ENCODE data around the gene OR10H5. TPM values are rescaled to one million over a fixed set of nuclear protein-coding genes. Genes with fewer than 3 reads are reported as not detected.
"Not testable (repeated sequence)": the region's sequence is repeated elsewhere in the genome, so short reads cannot be mapped to it uniquely, and the experiment has no call there.

Gene OR10H5
- total and polyA plus RNA-seq, 3 experiments from 2014 or later, result not detected

DNA sequence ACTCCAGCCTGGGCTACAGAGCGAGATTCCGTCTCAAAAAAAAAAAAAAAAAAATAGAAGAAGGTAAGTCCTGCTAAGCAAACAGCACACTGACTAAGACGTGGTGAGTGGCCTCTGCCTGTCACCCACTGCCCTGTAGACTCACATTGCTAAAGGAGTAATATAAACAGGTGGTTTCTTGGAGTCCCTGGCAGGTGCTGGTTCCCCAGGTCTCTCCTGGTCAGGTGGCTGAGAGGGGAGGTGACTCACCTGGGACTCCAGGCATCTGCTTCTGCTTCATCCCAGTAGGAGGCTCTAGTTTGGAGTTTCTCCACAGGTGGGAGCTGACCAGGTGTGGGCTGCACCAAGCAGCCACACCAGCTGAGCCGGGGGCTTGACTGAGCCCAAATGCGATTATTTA, 27.8 kb downstream of the OR10H5 start, which contains the start of gene OR10H1:
TSS of gene OR10H1 (minus strand) at position 359 of the 400 bp plus-strand sequence. CDS start 7,627 bp downstream, outside the sequence.
- Mint-ChIP-seq H3K27ac (peak within 1 kb of the TSS in 2 of 8 donors; percentile 38 to 56), H3K4me3 (no peak within 1 kb of the TSS), H3K9me3 (no peaks in the 10 kb centered on the region), H3K4me1 (peaks cover 16 to 26% (median 20%) of the 10 kb centered on the region in 3 donors), H3K36me3 (no peaks in the 10 kb centered on the region), H3K27me3 (peaks cover 4 to 27% of the 10 kb centered on the region in 2 donors)
- no peaks in the 10 kb centered on the region for H3K36me3 ChIP-seq (ENCODE audit: insufficient read depth, low read length)
- H3K9me3 ChIP-seq (ENCODE audit: low read length), result no peaks in the 10 kb centered on the region
- ChIA-PET POLR2A (no interaction called here), CTCF (no interaction called here)
- peaks cover 9% of the 10 kb centered on the region for H3K4me1 ChIP-seq (ENCODE audit: insufficient read depth, low read length)
- H3K27me3 ChIP-seq (ENCODE audit: insufficient read depth, low read length, poor library complexity, severe bottlenecking), result no peaks in the 10 kb centered on the region
- H3K4me3 ChIP-seq (ENCODE audit: low read length), result no peak within 1 kb of the TSS
- DNase-seq, result no peak
- H3K27ac ChIP-seq (ENCODE audit: low read depth, low read length), result no peak within 1 kb of the TSS

DNA sequence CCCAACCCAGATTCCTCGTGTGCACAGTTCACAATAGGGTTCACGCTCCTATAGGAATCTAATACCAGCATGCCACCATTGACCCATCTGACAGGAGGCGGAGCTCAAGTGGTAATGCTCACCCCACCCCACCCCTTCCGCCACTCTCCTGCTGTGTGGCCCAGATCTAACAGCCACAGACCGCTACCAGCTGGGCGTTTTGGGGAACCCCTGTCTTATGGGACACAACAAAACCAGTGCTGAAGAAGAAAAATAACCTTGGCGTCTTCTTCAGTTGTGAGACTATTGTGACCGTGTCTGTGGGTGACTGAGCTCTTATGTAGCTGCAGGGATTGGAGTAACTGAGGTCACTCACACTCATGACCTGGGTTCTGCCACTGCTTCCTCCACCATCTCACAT, 33.2 kb downstream of the OR10H5 start:
- Histone ChIP-seq H3K9me3 (ENCODE audit: low read length) (no peaks in the 10 kb centered on the region), H3K27me3 (ENCODE audit: insufficient read depth, low read length, poor library complexity, severe bottlenecking) (no peaks in the 10 kb centered on the region), H3K36me3 (ENCODE audit: insufficient read depth, low read length) (no peaks in the 10 kb centered on the region), H3K4me3 (ENCODE audit: low read length) (no peak overlapping the region), H3K4me1 (ENCODE audit: insufficient read depth, low read length) (no peaks in the 10 kb centered on the region), H3K27ac (ENCODE audit: low read depth, low read length) (no peak overlapping the region)
- peaks cover 6 to 7% of the 10 kb centered on the region in 2 donors for H3K27me3 Mint-ChIP-seq
- peaks cover 0 to 4% (median 0%) of the 10 kb centered on the region in 3 donors for H3K4me1 Mint-ChIP-seq
- DNase-seq, result peak in 2 of 5 donors; percentile 14 to 29
- peak overlapping the region in 2 of 8 donors; percentile 17 to 33 for H3K27ac Mint-ChIP-seq
- ChIA-PET POLR2A (interaction anchor here (0.6 kb wide), 1 partner anchor 250 kb away, joined by 3 read pairs; no protein-coding TSS in a partner anchor), CTCF (no interaction called here)
- H3K9me3 Mint-ChIP-seq, result no peaks in the 10 kb centered on the region
- H3K36me3 Mint-ChIP-seq, result no peaks in the 10 kb centered on the region
- peak overlapping the region in 1 of 7 donors; percentile 22 for H3K4me3 Mint-ChIP-seq

DNA sequence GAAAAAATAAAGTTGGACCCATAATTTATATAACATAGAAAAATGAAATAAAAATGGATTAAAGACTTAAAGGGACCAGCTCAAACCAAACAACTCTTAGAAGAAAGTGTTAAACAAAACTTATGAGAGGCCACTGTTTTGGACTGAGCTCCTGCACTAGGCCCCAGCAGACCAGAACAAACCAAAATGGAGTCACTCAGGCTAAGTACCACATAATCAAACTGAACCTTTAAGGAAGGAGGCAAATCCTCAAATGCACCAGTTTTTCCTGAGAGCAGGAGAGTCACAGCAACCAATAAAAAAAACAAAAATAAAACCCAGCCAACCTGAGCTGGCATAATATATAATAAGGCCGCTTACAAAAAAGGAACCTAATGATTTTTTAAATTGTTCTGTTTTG, 38.3 kb downstream of the OR10H5 start:
- Histone ChIP-seq H3K36me3 (ENCODE audit: insufficient read depth, low read length) (no peaks in the 10 kb centered on the region), H3K9me3 (ENCODE audit: low read length) (no peaks in the 10 kb centered on the region), H3K27ac (ENCODE audit: low read depth, low read length) (no peak overlapping the region), H3K4me1 (ENCODE audit: insufficient read depth, low read length) (no peaks in the 10 kb centered on the region), H3K4me3 (ENCODE audit: low read length) (no peak overlapping the region), H3K27me3 (ENCODE audit: insufficient read depth, low read length, poor library complexity, severe bottlenecking) (no peaks in the 10 kb centered on the region)
- peak overlapping the region in 2 of 8 donors; percentile 29 to 36 for H3K27ac Mint-ChIP-seq
- no peak for DNase-seq
- CTCF ChIA-PET, result no interaction called here
- POLR2A ChIA-PET, result no interaction called here
- H3K4me3 Mint-ChIP-seq, result no peak overlapping the region
- no peaks in the 10 kb centered on the region for H3K9me3 Mint-ChIP-seq
- no peaks in the 10 kb centered on the region for H3K36me3 Mint-ChIP-seq
- H3K4me1 Mint-ChIP-seq, result peaks cover 0 to 3% (median 3%) of the 10 kb centered on the region in 3 donors
- peaks cover 0 to 3% of the 10 kb centered on the region in 2 donors for H3K27me3 Mint-ChIP-seq

GRCh38 chr19:15828121-15828610, 40.7 kb downstream of the OR10H5 start:
- Histone ChIP-seq H3K9me3 (ENCODE audit: low read length) (no peaks in the 10 kb centered on the region), H3K36me3 (ENCODE audit: insufficient read depth, low read length) (no peaks in the 10 kb centered on the region), H3K4me3 (ENCODE audit: low read length) (no peak overlapping the region), H3K27me3 (ENCODE audit: insufficient read depth, low read length, poor library complexity, severe bottlenecking) (no peaks in the 10 kb centered on the region), H3K27ac (ENCODE audit: low read depth, low read length) (peak overlapping the region; percentile 80), H3K4me1 (ENCODE audit: insufficient read depth, low read length) (no peaks in the 10 kb centered on the region)
- no peaks in the 10 kb centered on the region for H3K36me3 Mint-ChIP-seq
- no peak overlapping the region for H3K27ac Mint-ChIP-seq
- no peak for DNase-seq
- ChIA-PET CTCF (no interaction called here), POLR2A (no interaction called here)
- peaks cover 0 to 3% of the 10 kb centered on the region in 2 donors for H3K27me3 Mint-ChIP-seq
- H3K4me3 Mint-ChIP-seq, result no peak overlapping the region
- H3K9me3 Mint-ChIP-seq, result no peaks in the 10 kb centered on the region
- peaks cover 0 to 3% (median 2%) of the 10 kb centered on the region in 3 donors for H3K4me1 Mint-ChIP-seq

- H3K9me3 Mint-ChIP-seq; H3K9me3 ChIP-seq (ENCODE audit: low read length); H3K4me1 ChIP-seq (ENCODE audit: insufficient read depth, low read length); POLR2A ChIA-PET; H3K4me1 Mint-ChIP-seq; H3K4me3 ChIP-seq (ENCODE audit: low read length); CTCF ChIA-PET; H3K36me3 Mint-ChIP-seq; DNase-seq; H3K27me3 ChIP-seq (ENCODE audit: insufficient read depth, low read length, poor library complexity, severe bottlenecking); H3K36me3 ChIP-seq (ENCODE audit: insufficient read depth, low read length); H3K4me3 Mint-ChIP-seq; H3K27me3 Mint-ChIP-seq: not testable (repeated sequence)
- H3K27ac Mint-ChIP-seq, result peak overlapping the region in 1 of 8 donors; percentile 6
- peak overlapping the region; percentile 80 for H3K27ac ChIP-seq (ENCODE audit: low read depth, low read length)
Measured at GRCh38 chr19:15828611-15829305, 41.3 kb downstream of the OR10H5 start.

DNA sequence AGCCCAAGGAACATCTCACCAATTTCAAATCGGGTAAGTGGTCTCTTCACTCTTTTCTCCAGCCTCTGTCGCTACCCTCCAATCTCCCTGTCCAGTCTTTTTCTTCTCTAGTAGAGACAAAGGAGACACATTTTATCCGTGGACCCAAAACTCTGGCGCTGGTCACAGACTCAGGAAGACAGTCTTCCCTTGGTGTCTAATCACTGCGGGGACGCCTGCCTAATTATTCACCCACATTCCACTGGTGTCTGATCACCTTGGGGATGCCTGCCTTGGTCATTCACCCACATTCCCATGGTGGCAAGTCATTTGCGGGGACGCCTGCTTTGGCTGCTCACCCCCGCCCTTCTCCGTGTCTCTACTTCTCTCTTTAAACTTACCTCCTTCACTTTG, 41.8 kb downstream of the OR10H5 start:
- H3K27ac ChIP-seq (ENCODE audit: low read depth, low read length), result peak overlapping the region; percentile 80
- Mint-ChIP-seq H3K27ac (peak overlapping the region in 3 of 8 donors; percentile 6 to 32 (median 11)), H3K36me3 (no peaks in the 10 kb centered on the region), H3K4me3 (no peak overlapping the region), H3K9me3 (no peaks in the 10 kb centered on the region), H3K4me1 (peaks cover 0 to 3% (median 2%) of the 10 kb centered on the region in 3 donors), H3K27me3 (no peaks in the 10 kb centered on the region)
- H3K4me3 ChIP-seq (ENCODE audit: low read length), result no peak overlapping the region
- DNase-seq, result no peak
- no peaks in the 10 kb centered on the region for H3K27me3 ChIP-seq (ENCODE audit: insufficient read depth, low read length, poor library complexity, severe bottlenecking)
- no peaks in the 10 kb centered on the region for H3K4me1 ChIP-seq (ENCODE audit: insufficient read depth, low read length)
- ChIA-PET CTCF (no interaction called here), POLR2A (no interaction called here)
- H3K9me3 ChIP-seq (ENCODE audit: low read length), result no peaks in the 10 kb centered on the region
- no peaks in the 10 kb centered on the region for H3K36me3 ChIP-seq (ENCODE audit: insufficient read depth, low read length)

DNA sequence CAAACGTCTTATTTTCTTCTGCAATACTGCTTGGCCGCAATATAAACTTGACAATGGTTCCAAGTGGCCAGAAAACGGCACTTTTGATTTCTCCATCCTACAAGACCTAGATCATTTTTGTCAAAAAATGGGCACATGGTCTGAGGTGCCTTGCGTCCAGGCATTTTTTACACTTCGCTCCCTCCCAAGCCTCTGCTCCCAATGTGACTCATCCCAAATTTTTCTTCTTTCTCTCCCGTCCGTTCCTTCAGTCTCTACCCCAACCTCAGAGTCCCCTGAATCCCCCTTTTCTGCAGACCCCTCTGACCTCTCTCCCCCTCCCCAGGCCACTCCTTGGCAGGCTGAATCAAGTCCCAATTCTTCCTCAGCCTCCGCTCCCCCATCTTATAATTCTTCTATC, 42.3 kb downstream of the OR10H5 start:
- POLR2A ChIA-PET, result no interaction called here
- no peak overlapping the region for H3K4me3 Mint-ChIP-seq
- Histone ChIP-seq H3K27me3 (ENCODE audit: insufficient read depth, low read length, poor library complexity, severe bottlenecking) (no peaks in the 10 kb centered on the region), H3K36me3 (ENCODE audit: insufficient read depth, low read length) (no peaks in the 10 kb centered on the region), H3K27ac (ENCODE audit: low read depth, low read length) (peak overlapping the region; percentile 80), H3K4me1 (ENCODE audit: insufficient read depth, low read length) (no peaks in the 10 kb centered on the region), H3K9me3 (ENCODE audit: low read length) (no peaks in the 10 kb centered on the region), H3K4me3 (ENCODE audit: low read length) (no peak overlapping the region)
- DNase-seq, result no peak
- H3K4me1 Mint-ChIP-seq, result peaks cover 0 to 3% (median 2%) of the 10 kb centered on the region in 3 donors
- H3K27me3 Mint-ChIP-seq, result no peaks in the 10 kb centered on the region
- no peaks in the 10 kb centered on the region for H3K9me3 Mint-ChIP-seq
- no peaks in the 10 kb centered on the region for H3K36me3 Mint-ChIP-seq
- peak overlapping the region in 2 of 8 donors; percentile 32 to 73 for H3K27ac Mint-ChIP-seq
- CTCF ChIA-PET, result interaction anchor here (1.3 kb wide), 1 partner anchor 12 kb away, joined by 5 read pairs; no protein-coding TSS in a partner anchor

GRCh38 chr19:15831626-15832025, 44.2 kb downstream of the OR10H5 start:
- no peak for DNase-seq
- Histone ChIP-seq H3K9me3 (ENCODE audit: low read length) (no peaks in the 10 kb centered on the region), H3K4me3 (ENCODE audit: low read length) (no peak overlapping the region), H3K36me3 (ENCODE audit: insufficient read depth, low read length) (no peaks in the 10 kb centered on the region), H3K27me3 (ENCODE audit: insufficient read depth, low read length, poor library complexity, severe bottlenecking) (no peaks in the 10 kb centered on the region), H3K27ac (ENCODE audit: low read depth, low read length) (peak overlapping the region; percentile 80), H3K4me1 (ENCODE audit: insufficient read depth, low read length) (peaks cover 9% of the 10 kb centered on the region)
- no peaks in the 10 kb centered on the region for H3K27me3 Mint-ChIP-seq
- H3K9me3 Mint-ChIP-seq, result no peaks in the 10 kb centered on the region
- CTCF ChIA-PET, result no interaction called here
- POLR2A ChIA-PET, result no interaction called here
- peaks cover 0 to 19% (median 14%) of the 10 kb centered on the region in 3 donors for H3K4me1 Mint-ChIP-seq
- no peak overlapping the region for H3K4me3 Mint-ChIP-seq
- no peak overlapping the region for H3K27ac Mint-ChIP-seq
- peaks cover 0 to 3% (median 0%) of the 10 kb centered on the region in 3 donors for H3K36me3 Mint-ChIP-seq
